ENCODE results near the gene DNTTIP2. TPM values are rescaled to one million over a fixed set of nuclear protein-coding genes. Genes with fewer than 3 reads are reported as not detected.

The DNTTIP2 gene
- total RNA-seq, 4 donors from 2014 or later, result 31.0 to 50.1 (median 44.7) TPM

DNA sequence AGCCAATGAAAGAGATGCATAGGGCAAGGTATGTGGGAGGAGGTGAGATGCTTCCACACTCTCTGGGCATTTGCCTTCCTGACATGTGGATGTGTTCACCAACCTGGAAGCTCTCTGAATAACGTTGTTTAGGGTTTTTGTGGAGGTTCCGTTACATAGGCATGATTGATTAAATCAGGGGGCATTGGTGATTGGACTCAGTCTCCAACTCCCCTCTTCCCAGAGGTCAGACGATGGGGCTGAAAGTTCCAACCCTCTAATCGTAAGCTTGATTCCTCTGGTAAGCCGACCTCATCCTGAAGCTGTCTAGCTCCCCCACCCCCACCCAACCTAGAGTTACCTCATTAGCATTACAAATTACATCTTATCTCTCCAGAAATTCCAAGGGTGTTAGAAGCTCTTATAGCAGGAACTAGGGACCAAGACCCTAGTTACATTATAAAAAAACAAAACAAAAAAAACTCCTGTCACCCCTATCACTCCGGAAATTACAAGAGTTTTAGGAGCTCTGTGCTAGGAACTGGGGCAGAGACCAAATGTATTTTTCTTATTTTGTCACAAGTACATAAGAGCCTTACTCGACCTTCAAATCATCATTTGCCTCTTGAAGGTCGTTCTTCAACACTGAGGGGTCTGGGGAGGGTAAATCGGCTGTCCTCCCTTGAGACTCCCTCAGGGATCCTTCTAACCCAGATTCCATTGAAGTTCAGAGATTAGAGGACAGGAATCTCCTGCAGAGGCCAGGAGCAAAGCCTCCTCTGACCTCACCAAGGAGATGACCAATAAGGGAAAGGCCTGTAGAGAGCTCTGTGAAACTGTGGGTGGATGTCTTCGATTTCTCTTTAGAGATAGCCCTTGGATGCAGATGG is 58.2 kb downstream of the DNTTIP2 start:
- no peak for TF ChIP-seq EP300 (IDR thresholded peaks at IDR 0.05)
- no peak for TF ChIP-seq POLR2AphosphoS5 (IDR thresholded peaks at IDR 0.05)
- no peak for TF ChIP-seq CTCF (IDR thresholded peaks at IDR 0.05)
- no peak for DNase-seq (ENCODE audit: low spot score in 2 of 2)
- Histone ChIP-seq H3K27ac (no peak overlapping the region), H3K4me1 (peaks cover 13% of the 10 kb centered on the region), H3K27me3 (no peaks in the 10 kb centered on the region), H3K36me3 (no peaks in the 10 kb centered on the region), H3K9me3 (no peaks in the 10 kb centered on the region), H3K4me3 (no peak overlapping the region)
- WGBS, result 93% methylated on average over 10 of the region's 10 CpGs

DNA sequence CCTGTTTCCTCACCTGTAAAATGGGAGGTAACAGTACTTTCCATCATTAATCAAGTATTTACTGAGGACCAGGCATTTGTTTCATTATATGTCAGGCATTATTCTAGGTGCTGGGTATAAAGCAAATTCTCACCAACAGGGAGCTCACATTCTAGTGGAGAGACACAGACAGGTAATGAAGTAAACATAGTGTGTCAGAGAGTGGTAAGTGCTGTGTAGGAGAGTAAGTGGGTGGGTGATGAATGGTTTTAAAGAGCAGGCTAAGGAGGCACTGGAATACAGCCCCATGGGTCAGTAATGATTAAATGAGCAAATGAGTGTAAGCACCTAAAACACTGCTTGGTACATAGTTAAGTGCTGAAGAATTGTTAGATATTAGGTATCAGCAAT is 60.4 kb downstream of the DNTTIP2 start:
- Histone ChIP-seq H3K9me3 (no peaks in the 10 kb centered on the region), H3K36me3 (no peaks in the 10 kb centered on the region), H3K4me3 (no peak overlapping the region), H3K27me3 (no peaks in the 10 kb centered on the region), H3K27ac (no peak overlapping the region), H3K4me1 (peaks cover 22% of the 10 kb centered on the region)
- TF ChIP-seq CTCF (IDR thresholded peaks at IDR 0.05) (no peak), POLR2AphosphoS5 (IDR thresholded peaks at IDR 0.05) (no peak), POLR2A (IDR thresholded peaks at IDR 0.05) (no peak), EP300 (IDR thresholded peaks at IDR 0.05) (no peak)
- DNase-seq (ENCODE audit: low spot score in 2 of 2), result no peak

GRCh38 chr1:93817819-93818569 is 61.0 kb downstream of the DNTTIP2 start:
- no peaks in the 10 kb centered on the region for H3K27me3 ChIP-seq
- no peaks in the 10 kb centered on the region for H3K9me3 ChIP-seq
- DNase-seq (ENCODE audit: low spot score in 2 of 2), result no peak
- H3K4me1 ChIP-seq, result peaks cover 27% of the 10 kb centered on the region
- no peak overlapping the region for H3K27ac ChIP-seq
- no peaks in the 10 kb centered on the region for H3K36me3 ChIP-seq
- no peak overlapping the region for H3K4me3 ChIP-seq
- TF ChIP-seq POLR2AphosphoS5 (IDR thresholded peaks at IDR 0.05) (no peak), POLR2A (IDR thresholded peaks at IDR 0.05) (no peak), EP300 (IDR thresholded peaks at IDR 0.05) (no peak)
- 84% methylated on average over 12 of the region's 12 CpGs for WGBS

DNA sequence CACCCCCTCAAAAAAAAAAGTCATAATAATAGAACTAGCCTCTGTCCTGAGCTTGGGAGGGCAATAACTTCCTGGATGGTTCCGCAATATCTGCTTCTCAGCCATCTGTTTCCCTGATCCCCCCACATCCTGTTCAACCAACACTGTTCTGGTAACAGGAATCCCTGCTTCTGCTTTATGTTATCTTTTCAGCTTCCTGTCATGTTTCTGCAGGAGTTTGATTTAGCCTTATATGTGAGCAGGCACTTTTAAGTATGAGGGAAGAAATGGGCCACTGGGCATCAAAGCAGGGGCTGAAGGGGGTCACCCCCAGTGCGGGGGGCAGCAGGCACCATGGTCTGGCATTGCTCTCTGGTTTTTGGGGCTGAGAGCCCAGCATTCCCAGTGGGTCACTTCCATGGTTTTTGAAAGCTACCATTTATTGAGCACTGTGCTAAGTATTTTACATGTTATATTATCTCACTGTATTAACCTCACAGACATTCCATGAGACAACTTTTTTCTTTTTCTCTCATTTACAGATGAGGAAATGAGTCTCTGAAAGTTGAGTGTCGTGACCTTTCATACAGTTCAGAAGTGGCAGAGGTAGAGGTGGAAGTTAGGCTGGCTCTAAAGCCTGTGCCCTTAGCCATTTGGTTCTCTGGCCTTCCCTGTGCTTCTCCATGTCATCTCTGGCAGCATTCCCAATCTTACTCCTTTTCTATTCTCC is 61.9 kb downstream of the DNTTIP2 start:
- Histone ChIP-seq H3K4me3 (no peak overlapping the region), H3K36me3 (no peaks in the 10 kb centered on the region), H3K9me3 (no peaks in the 10 kb centered on the region), H3K27me3 (no peaks in the 10 kb centered on the region), H3K27ac (no peak overlapping the region), H3K4me1 (peaks cover 28% of the 10 kb centered on the region)
- TF ChIP-seq POLR2A (IDR thresholded peaks at IDR 0.05) (no peak), CTCF (IDR thresholded peaks at IDR 0.05) (no peak), EP300 (IDR thresholded peaks at IDR 0.05) (no peak)
- WGBS, result 33% methylated on average over 3 of the region's 3 CpGs
- no peak for DNase-seq (ENCODE audit: low spot score in 2 of 2)

Other genes starting within 250 kb of the DNTTIP2 start
- 10 to 100 TPM; 15.9 to 49.6 (median 30.8) TPM for gene BCAR3, start 197.4 kb downstream of the DNTTIP2 start, total RNA-seq
- 1 to 10 TPM; 4.1 to 8.2 (median 4.9) TPM for gene GCLM, start 30.2 kb upstream of the DNTTIP2 start, total RNA-seq
- 1 to 10 TPM; 2.8 to 6.8 (median 4.3) TPM for gene ABCA4, start 241.9 kb upstream of the DNTTIP2 start, total RNA-seq

Measured in suprapubic skin (tissue), 4 donors.